Smooth muscle cell (in vitro differentiated cells): ENCODE measurements around the gene C2orf80. TPM values are rescaled to one million over a fixed set of nuclear protein-coding genes. Genes with fewer than 3 reads are reported as not detected.

Experiments
- DNase-seq: peaks from one replicate; lab custom pipeline; 2025; ENCODE audit not compliant: unreplicated experiment; lab: John Stamatoyannopoulos, UW
- H2AFZ ChIP-seq: fragments of 200-600 bp; sonication (generic); 2 replicates; pipeline ENCODE4 v1.6.0; 2016; ENCODE audit warnings: antibody characterized with exemption, low read depth, mild to moderate bottlenecking
- H3F3A ChIP-seq: fragments of 200-600 bp; sonication (generic); 2 replicates; pipeline ENCODE4 v1.6.0; 2017; ENCODE audit warnings: antibody characterized with exemption, low read depth
- H3K27ac ChIP-seq: fragments of 200-600 bp; sonication (generic); 2 replicates; pipeline ENCODE4 v1.5.1; 2016; ENCODE audit warnings: low read depth, mild to moderate bottlenecking
- H3K27me3 ChIP-seq: fragments of 200-600 bp; sonication (generic); 2 replicates; pipeline ENCODE4 v1.6.1; 2016; ENCODE audit warnings: low read depth, mild to moderate bottlenecking
- H3K36me3 ChIP-seq: fragments of 200-600 bp; sonication (generic); 2 replicates; pipeline ENCODE4 v1.5.1; 2016; ENCODE audit warnings: low read depth
- H3K4me1 ChIP-seq: fragments of 200-600 bp; sonication (generic); 2 replicates; pipeline ENCODE4 v1.5.1; 2016; ENCODE audit warnings: low read depth
- H3K4me2 ChIP-seq: fragments of 200-600 bp; sonication (generic); 2 replicates; pipeline ENCODE4 v1.6.0; 2016; ENCODE audit warnings: mild to moderate bottlenecking
- H3K4me3 ChIP-seq: fragments of 200-600 bp; sonication (generic); 2 replicates; pipeline ENCODE4 v1.5.1; 2016; ENCODE audit warnings: mild to moderate bottlenecking
- H3K79me2 ChIP-seq: fragments of 200-600 bp; sonication (generic); 2 replicates; pipeline ENCODE4 v1.6.0; 2016; ENCODE audit warnings: low read depth, mild to moderate bottlenecking
- H3K9ac ChIP-seq: fragments of 200-600 bp; sonication (generic); 2 replicates; pipeline ENCODE4 v1.6.0; 2016; ENCODE audit warnings: low read depth
- H3K9me3 ChIP-seq: fragments of 200-600 bp; sonication (generic); replicated peaks from 2 replicates; pipeline ENCODE4 v1.5.1; 2016; ENCODE audit warnings: low read depth
- H4K20me1 ChIP-seq: fragments of 200-600 bp; sonication (generic); 2 replicates; pipeline ENCODE4 v1.6.0; 2016; ENCODE audit warnings: low read depth
- WGBS: methylation state at CpG from one replicate; pipeline ENCODE4 v1.1.7; 2016; ENCODE audit warnings: low lambda C conversion rate; 5-methylcytosine and 5-hydroxymethylcytosine counted together
- polyA plus RNA-seq: library from polyadenylated mRNA; unstranded; fragments of >200 nt; fragmentation: Nextera tagmentation; extraction: Ambion mirVana; gene quantifications from 2 replicates; pipeline ENCODE4 v1.2.1, GENCODE V29; 2016
- total RNA-seq: library from RNA; depleted of rRNA; stranded (reverse); fragments of >200 nt; gene quantifications from 2 replicates; pipeline ENCODE4 v1.2.3, GENCODE V29; 2014
- TF ChIP-seq, protein P1 (sequence below): fragments of 200-600 bp; sonication (generic); IDR thresholded peaks from 2 replicates; pipeline ENCODE4 v1.5.1; 2017; ENCODE audit warnings: borderline replicate concordance, mild to moderate bottlenecking, antibody characterized with exemption; ENCODE audit not compliant: insufficient read depth, poor library complexity, severe bottlenecking

Gene C2orf80
- total and polyA plus RNA-seq, 2 experiments from 2014 or later = not detected

DNA sequence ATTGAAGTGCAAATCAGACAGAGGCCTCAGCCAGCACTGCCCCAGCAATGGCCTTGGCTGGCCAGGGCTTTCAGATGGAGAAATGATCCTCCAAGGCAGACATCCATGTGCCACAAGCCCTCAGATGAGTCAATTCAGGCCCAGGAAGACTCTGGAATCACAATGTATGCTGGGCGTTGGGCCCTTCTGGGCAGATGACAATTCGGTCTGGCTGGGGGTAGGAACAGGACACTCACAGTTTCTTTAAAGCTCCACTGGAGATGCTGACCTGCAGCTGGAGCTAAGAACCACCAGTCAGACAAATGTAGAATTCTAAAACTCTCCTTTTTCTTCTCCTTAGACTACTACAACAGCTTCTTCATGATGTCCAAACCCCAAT, 53.1 kb downstream of the C2orf80 start:
- no peak for DNase-seq
- Histone ChIP-seq H3F3A (peaks cover 10% of the 10 kb centered on the region), H3K9me3 (no peaks in the 10 kb centered on the region), H3K4me3 (no peak overlapping the region), H3K27ac (peak overlapping the region; percentile 39), H3K27me3 (no peaks in the 10 kb centered on the region), H3K36me3 (no peaks in the 10 kb centered on the region), H3K4me2 (peak overlapping the region; percentile 23), H4K20me1 (no peaks in the 10 kb centered on the region), H3K4me1 (no peaks in the 10 kb centered on the region), H3K9ac (no peak overlapping the region), H3K79me2 (no peaks in the 10 kb centered on the region), H2AFZ (no peak overlapping the region)
- TF ChIP-seq, protein P1, sequence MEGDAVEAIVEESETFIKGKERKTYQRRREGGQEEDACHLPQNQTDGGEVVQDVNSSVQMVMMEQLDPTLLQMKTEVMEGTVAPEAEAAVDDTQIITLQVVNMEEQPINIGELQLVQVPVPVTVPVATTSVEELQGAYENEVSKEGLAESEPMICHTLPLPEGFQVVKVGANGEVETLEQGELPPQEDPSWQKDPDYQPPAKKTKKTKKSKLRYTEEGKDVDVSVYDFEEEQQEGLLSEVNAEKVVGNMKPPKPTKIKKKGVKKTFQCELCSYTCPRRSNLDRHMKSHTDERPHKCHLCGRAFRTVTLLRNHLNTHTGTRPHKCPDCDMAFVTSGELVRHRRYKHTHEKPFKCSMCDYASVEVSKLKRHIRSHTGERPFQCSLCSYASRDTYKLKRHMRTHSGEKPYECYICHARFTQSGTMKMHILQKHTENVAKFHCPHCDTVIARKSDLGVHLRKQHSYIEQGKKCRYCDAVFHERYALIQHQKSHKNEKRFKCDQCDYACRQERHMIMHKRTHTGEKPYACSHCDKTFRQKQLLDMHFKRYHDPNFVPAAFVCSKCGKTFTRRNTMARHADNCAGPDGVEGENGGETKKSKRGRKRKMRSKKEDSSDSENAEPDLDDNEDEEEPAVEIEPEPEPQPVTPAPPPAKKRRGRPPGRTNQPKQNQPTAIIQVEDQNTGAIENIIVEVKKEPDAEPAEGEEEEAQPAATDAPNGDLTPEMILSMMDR = no peak
- WGBS = 32% methylated on average over 2 of the region's 2 CpGs

DNA sequence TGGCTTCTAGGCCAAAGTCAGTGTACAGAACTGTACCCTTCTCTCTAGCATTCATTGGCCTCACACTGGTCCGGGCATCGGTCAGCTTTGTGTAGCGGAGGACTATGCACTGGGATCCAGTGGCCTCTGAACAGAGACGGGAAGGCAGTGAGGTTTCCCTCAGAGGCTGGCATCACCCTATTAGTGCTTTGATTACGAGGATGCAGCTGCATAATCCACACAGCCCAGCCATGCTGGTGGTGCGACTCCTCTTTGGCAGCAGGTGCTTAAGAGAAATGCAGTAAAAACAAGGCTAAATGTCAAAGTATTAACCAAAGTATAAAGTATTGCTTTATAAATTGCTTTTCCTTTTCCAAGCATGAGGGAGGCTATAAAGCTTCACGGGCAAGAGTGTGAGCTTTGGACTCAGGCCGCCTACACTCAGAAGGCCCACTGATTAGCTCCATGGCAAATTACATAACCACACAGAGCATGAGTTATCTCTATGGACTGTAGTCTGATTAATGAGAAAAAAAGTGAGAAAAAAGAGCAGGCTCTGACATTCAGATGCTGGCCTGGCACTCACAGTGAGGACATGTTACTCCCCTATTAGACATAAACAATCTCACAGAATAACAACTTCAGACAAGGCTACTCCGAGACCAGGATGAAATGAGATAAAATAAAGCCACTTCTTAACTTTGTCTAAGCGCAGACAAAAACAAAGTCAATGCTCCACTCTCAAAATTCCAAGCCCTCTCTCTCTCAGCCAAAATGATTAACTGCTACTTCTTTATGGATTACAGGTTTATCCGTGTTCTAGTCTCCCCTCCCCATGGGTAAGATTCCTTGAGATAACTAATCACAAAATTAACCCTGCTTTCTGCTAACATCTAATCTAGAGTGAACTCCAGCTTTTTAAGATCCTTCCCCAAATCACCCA, 53.8 kb downstream of the C2orf80 start:
- H3K9ac ChIP-seq = no peak overlapping the region
- no peak for DNase-seq
- 47% methylated on average over 11 of the region's 11 CpGs for WGBS
- H3K4me1 ChIP-seq = no peaks in the 10 kb centered on the region
- peak overlapping the region; percentile 39 for H3K27ac ChIP-seq
- TF ChIP-seq, protein P1 = no peak
- peak overlapping the region; percentile 23 for H3K4me2 ChIP-seq
- H3K36me3 ChIP-seq = no peaks in the 10 kb centered on the region
- no peaks in the 10 kb centered on the region for H4K20me1 ChIP-seq
- peaks cover 10% of the 10 kb centered on the region for H3F3A ChIP-seq
- no peaks in the 10 kb centered on the region for H3K9me3 ChIP-seq
- no peaks in the 10 kb centered on the region for H3K27me3 ChIP-seq
- H3K79me2 ChIP-seq = no peaks in the 10 kb centered on the region
- H2AFZ ChIP-seq = no peak overlapping the region
- no peak overlapping the region for H3K4me3 ChIP-seq

DNA sequence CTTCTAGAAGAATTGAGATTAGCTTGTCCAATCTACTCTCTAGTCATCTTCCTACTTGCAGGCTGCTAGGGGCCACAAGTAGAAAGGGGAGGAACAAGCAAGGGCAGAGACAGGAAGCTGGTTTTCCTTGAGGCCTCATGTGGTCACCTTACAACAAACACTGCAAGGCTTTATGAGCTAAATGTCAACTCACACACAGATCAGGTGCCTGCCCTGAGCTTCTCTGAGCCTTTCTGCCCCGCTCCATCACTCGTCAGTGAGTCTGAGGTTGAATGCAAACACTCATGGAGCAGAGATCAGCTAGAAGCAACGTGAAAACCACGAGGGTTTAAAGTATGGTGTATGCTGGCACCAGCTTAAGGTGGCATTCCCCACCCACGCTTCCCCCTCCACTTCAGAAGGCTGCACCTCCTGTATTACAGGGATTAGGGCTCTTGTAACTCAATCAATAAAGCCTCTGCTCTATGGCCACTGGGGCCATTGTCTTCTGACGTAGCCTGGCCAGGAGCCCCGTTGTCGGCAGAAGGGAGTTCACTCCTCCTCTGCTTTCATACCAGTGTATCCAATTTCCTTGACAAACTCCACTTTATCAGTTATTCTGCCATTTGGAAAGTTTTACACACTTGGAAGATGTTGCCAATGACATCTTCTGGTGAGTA, 54.8 kb downstream of the C2orf80 start:
- H3K4me1 ChIP-seq = no peaks in the 10 kb centered on the region
- no peak overlapping the region for H2AFZ ChIP-seq
- no peaks in the 10 kb centered on the region for H4K20me1 ChIP-seq
- no peaks in the 10 kb centered on the region for H3K79me2 ChIP-seq
- peaks cover 14% of the 10 kb centered on the region for H3F3A ChIP-seq
- peak overlapping the region; percentile 4 for H3K4me2 ChIP-seq
- WGBS = 40% methylated on average over 8 of the region's 8 CpGs
- no peaks in the 10 kb centered on the region for H3K27me3 ChIP-seq
- H3K36me3 ChIP-seq = no peaks in the 10 kb centered on the region
- H3K4me3 ChIP-seq = no peak overlapping the region
- no peak for DNase-seq
- H3K9ac ChIP-seq = no peak overlapping the region
- TF ChIP-seq, protein P1 = no peak
- no peak overlapping the region for H3K27ac ChIP-seq
- H3K9me3 ChIP-seq = no peaks in the 10 kb centered on the region
